Esophagus squamous epithelium (tissue), 5 donors: ENCODE results near the gene HOXB4. TPM values are rescaled to one million over a fixed set of nuclear protein-coding genes. Genes with fewer than 3 reads are reported as not detected.

ENCODE experiments used
- DNase-seq: peaks from one replicate; lab custom pipeline; 2025; lab: John Stamatoyannopoulos, UW
- H3K27ac ChIP-seq, 4 donors: fragments of 200-600 bp; sonication (generic); one replicate each; pipeline ENCODE4 v1.5.1; 2016 to 2019; ENCODE audit warnings: mild to moderate bottlenecking in 1 of 4
- H3K27me3 ChIP-seq, 4 donors: fragments of 200-600 bp; sonication (generic); 1 replicate in 3 of 4; 2 replicates in 1 of 4; pipeline versions ENCODE4 v1.5.1 to v1.6.0; 2017 to 2021; ENCODE audit warnings: antibody characterized with exemption in 1 of 4
- H3K36me3 ChIP-seq, 3 donors: fragments of 200-600 bp; sonication (generic); one replicate each; pipeline ENCODE4 v1.5.1; 2016 to 2019
- H3K4me1 ChIP-seq, 3 donors: fragments of 200-600 bp; sonication (generic); one replicate each; pipeline ENCODE4 v1.5.1; 2017 to 2019
- H3K4me3 ChIP-seq, 4 donors: fragments of 200-600 bp; sonication (generic); 1 replicate in 3 of 4; 2 replicates in 1 of 4; pipeline ENCODE4 v1.5.1; 2016 to 2019; ENCODE audit warnings: mild to moderate bottlenecking in 2 of 4, moderate library complexity in 1 of 4
- H3K9me3 ChIP-seq, 3 donors: fragments of 200-600 bp; sonication (generic); one replicate each; pipeline ENCODE4 v1.5.1; 2016 to 2019
- POLR2A ChIP-seq, 4 donors: fragments of 450-650 bp; IDR thresholded peaks; one replicate each; pipeline ENCODE4 v1.6.1; 2017; ENCODE audit warnings: antibody characterized with exemption in 4 of 4, mild to moderate bottlenecking in 4 of 4, moderate library complexity in 3 of 4
- WGBS, 2 donors: methylation state at CpG; one replicate each; pipeline ENCODE4 v1.1.5; 2018; 5-methylcytosine and 5-hydroxymethylcytosine counted together
- intact Hi-C: fragments of 100-400 bp; cut with DNase I; formaldehyde crosslinking; loops from one replicate; pipeline ENCODE4 v1.15.0; 2022
- total RNA-seq, 4 donors: library from RNA; depleted of rRNA; stranded (reverse); fragments of >200 nt; gene quantifications; one replicate each; pipeline ENCODE4 v1.1.0, GENCODE V29; 2016
- TF ChIP-seq, protein P1 (sequence below), 6 experiments: fragments of 450-650 bp in 4 of 6; fragments of 200-600 bp in 2 of 6; sonication (generic) in 2 of 6; IDR thresholded peaks; one replicate each; pipeline ENCODE4 v1.5.1; 2016 to 2019; ENCODE audit warnings: antibody characterized with exemption in 6 of 6, mild to moderate bottlenecking in 4 of 6, moderate library complexity in 4 of 6
- donor health status: DM: yes; HTN: yes; CAD: no.

The HOXB4 gene
- total RNA-seq, 4 donors from 2014 or later = 0.27 to 2.9 (median 1.8) TPM

- WGBS, 2 donors = 60 to 73% methylated on average over 2 of the region's 2 CpGs
- no peak for DNase-seq
- peaks cover 17 to 97% (median 77%) of the 10 kb centered on the region in 3 donors for H3K4me1 ChIP-seq
- H3K4me3 ChIP-seq = peak overlapping the region in 3 of 4 donors; percentile 37 to 71 (median 55)
- H3K27me3 ChIP-seq = peaks cover 0 to 89% (median 2%) of the 10 kb centered on the region in 4 donors
- H3K9me3 ChIP-seq = no peaks in the 10 kb centered on the region
- H3K27ac ChIP-seq = peak overlapping the region; percentile 89 to 92 (median 91)
- intact Hi-C loops = no loop called here
- TF ChIP-seq POLR2A (IDR thresholded peaks at IDR 0.05) = no peak
- TF ChIP-seq, protein P1, sequence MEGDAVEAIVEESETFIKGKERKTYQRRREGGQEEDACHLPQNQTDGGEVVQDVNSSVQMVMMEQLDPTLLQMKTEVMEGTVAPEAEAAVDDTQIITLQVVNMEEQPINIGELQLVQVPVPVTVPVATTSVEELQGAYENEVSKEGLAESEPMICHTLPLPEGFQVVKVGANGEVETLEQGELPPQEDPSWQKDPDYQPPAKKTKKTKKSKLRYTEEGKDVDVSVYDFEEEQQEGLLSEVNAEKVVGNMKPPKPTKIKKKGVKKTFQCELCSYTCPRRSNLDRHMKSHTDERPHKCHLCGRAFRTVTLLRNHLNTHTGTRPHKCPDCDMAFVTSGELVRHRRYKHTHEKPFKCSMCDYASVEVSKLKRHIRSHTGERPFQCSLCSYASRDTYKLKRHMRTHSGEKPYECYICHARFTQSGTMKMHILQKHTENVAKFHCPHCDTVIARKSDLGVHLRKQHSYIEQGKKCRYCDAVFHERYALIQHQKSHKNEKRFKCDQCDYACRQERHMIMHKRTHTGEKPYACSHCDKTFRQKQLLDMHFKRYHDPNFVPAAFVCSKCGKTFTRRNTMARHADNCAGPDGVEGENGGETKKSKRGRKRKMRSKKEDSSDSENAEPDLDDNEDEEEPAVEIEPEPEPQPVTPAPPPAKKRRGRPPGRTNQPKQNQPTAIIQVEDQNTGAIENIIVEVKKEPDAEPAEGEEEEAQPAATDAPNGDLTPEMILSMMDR (IDR thresholded peaks at IDR 0.05) = no peak
- H3K36me3 ChIP-seq = no peaks in the 10 kb centered on the region
Measured at GRCh38 chr17:48565022-48565554, 13.1 kb downstream of the HOXB4 start.

DNA sequence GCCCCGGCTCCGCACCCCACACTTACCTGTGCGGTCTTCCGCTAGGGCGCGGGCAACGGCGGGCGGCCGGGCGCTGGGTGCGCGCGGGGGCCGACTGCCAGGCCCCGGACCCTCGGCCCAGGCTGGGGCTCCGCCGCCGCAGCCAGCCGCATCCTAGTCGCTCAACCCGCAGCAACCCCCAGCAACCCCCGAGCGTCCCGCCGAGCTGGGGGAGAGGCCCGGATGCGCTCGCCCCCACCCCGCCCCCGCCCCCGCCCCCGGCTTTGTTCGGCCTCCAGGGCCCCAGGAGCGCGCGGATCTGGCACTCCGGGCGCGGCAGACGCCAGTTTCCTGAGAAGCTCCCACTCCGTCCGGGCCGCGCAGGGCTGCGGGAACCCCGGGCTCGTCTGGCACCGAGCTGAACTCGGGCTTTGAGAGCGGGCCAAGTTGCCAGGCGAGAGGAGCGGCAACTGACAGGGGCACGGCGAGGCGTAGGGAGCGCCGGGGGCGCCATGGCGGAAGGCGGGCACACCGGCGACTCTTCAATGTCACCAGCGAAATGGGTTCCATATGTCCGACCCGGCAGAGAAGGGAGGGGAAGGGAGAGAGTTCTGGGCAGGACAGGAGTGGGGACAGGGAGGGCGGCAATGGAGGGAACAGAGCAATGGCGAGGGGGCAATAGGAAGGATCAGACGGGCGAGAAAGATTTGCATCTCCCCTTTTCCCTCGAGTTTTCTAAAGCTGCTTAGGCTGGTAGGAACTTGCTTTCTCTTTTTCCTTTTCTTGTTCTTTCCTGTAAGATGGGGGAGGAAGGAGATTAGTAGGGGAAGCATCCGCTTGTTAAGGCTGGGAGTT is 13.7 kb downstream of the HOXB4 start:
- H3K27me3 ChIP-seq = peaks cover 0 to 83% (median under 1%) of the 10 kb centered on the region in 4 donors
- peak overlapping the region; percentile 33 to 71 (median 46) for H3K4me3 ChIP-seq
- intact Hi-C loops = no loop called here
- peak overlapping the region; percentile 89 to 92 (median 91) for H3K27ac ChIP-seq
- no peaks in the 10 kb centered on the region for H3K9me3 ChIP-seq
- H3K4me1 ChIP-seq = peaks cover 17 to 97% (median 77%) of the 10 kb centered on the region in 3 donors
- H3K36me3 ChIP-seq = no peaks in the 10 kb centered on the region
- DNase-seq = no peak
- WGBS, 2 donors = 19 to 22% methylated on average over 8 to 13 of the region's 73 CpGs
- peak in 1 of 4 donors; percentile 6 for TF ChIP-seq POLR2A (IDR thresholded peaks at IDR 0.05)
- TF ChIP-seq, protein P1 (IDR thresholded peaks at IDR 0.05) = no peak

GRCh38 chr17:48563867-48564187 is 14.3 kb downstream of the HOXB4 start:
- H3K27me3 ChIP-seq = peaks cover 0 to 77% (median 0%) of the 10 kb centered on the region in 4 donors
- TF ChIP-seq POLR2A (IDR thresholded peaks at IDR 0.05) = no peak
- TF ChIP-seq, protein P1 (IDR thresholded peaks at IDR 0.05) = no peak
- no peaks in the 10 kb centered on the region for H3K36me3 ChIP-seq
- DNase-seq = no peak
- WGBS, 2 donors = 14 to 18% methylated on average over 4 to 6 of the region's 10 CpGs
- H3K4me3 ChIP-seq = peak overlapping the region; percentile 33 to 71 (median 46)
- H3K27ac ChIP-seq = peak overlapping the region; percentile 89 to 92 (median 91)
- H3K9me3 ChIP-seq = no peaks in the 10 kb centered on the region
- H3K4me1 ChIP-seq = peaks cover 17 to 97% (median 81%) of the 10 kb centered on the region in 3 donors
- intact Hi-C loops = no loop called here

- Histone ChIP-seq H3K36me3 (no peaks in the 10 kb centered on the region), H3K27me3 (peaks cover 0 to 76% (median 0%) of the 10 kb centered on the region in 4 donors), H3K4me3 (peak overlapping the region; percentile 33 to 71 (median 46)), H3K4me1 (peaks cover 17 to 98% (median 84%) of the 10 kb centered on the region in 3 donors), H3K27ac (peak overlapping the region; percentile 89 to 92 (median 91)), H3K9me3 (no peaks in the 10 kb centered on the region)
- no peak for DNase-seq
- intact Hi-C loops = no loop called here
- WGBS, 2 donors = 38 to 55% methylated on average over 5 of the region's 6 CpGs
- TF ChIP-seq POLR2A (IDR thresholded peaks at IDR 0.05) = no peak
- TF ChIP-seq, protein P1 (IDR thresholded peaks at IDR 0.05) = no peak
Measured at GRCh38 chr17:48563385-48563838, 14.7 kb downstream of the HOXB4 start.

DNA sequence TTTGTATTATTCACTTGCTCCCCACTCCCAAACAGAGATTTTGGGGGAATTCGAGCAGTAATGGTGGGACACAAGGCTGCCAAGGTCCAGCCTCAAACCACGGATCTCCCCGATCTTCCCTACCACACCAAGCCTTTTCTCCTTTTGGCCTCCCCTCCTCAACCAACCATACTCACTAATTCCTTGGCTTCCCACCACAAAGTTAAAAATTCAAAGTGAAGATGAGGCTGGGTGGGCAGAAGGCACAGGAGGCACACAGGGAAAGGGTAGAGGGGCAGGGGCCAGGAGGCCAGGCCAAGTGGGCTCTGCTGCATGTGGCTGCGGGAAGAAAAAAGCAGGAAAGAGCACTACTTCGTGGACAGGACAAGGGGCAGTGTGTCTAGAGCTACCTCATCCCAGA is 15.2 kb downstream of the HOXB4 start:
- TF ChIP-seq POLR2A (IDR thresholded peaks at IDR 0.05) = no peak
- TF ChIP-seq, protein P1 (IDR thresholded peaks at IDR 0.05) = no peak
- peaks cover 0 to 76% (median 0%) of the 10 kb centered on the region in 4 donors for H3K27me3 ChIP-seq
- 42 to 47% methylated on average over 5 of the region's 5 CpGs for WGBS, 2 donors
- no peak for DNase-seq
- H3K27ac ChIP-seq = peak overlapping the region; percentile 89 to 92 (median 91)
- H3K36me3 ChIP-seq = no peaks in the 10 kb centered on the region
- peaks cover 17 to 100% (median 87%) of the 10 kb centered on the region in 3 donors for H3K4me1 ChIP-seq
- no peaks in the 10 kb centered on the region for H3K9me3 ChIP-seq
- intact Hi-C loops = no loop called here
- peak overlapping the region in 3 of 4 donors; percentile 1 to 71 (median 55) for H3K4me3 ChIP-seq
